ENCODE measurements around the gene ITGA1. TPM values are rescaled to one million over a fixed set of nuclear protein-coding genes. Genes with fewer than 3 reads are reported as not detected.

ITGA1 gene
- total and polyA plus RNA-seq, 2 of the 8 experiments (the other 6 are each of a cell fraction or from before 2014, with no cell fraction given), result 2.3 to 9.0 TPM

- Histone ChIP-seq H3K23me2 (ENCODE audit: low read depth, low read length) (no peaks in the 10 kb centered on the region), H3K79me1 (ENCODE audit: low read depth, low read length) (no peaks in the 10 kb centered on the region), H4K20me1 (replicated peaks in 1 of 2; ENCODE audit: control insufficient read depth in 1 of 2, insufficient read depth in 2 of 2, low read length in 2 of 2) (no peaks in the 10 kb centered on the region), H4K5ac (ENCODE audit: insufficient read length, low read depth, low read length) (no peak overlapping the region), H3K4me1 (replicated peaks in 1 of 4; ENCODE audit: control insufficient read depth in 3 of 4, insufficient read depth in 4 of 4, low read length in 3 of 4) (no peaks in the 10 kb centered on the region), H3K4me2 (ENCODE audit: insufficient read depth in 1 of 2, low read depth in 2 of 2, low read length in 2 of 2) (no peak overlapping the region), H3K27me3 (replicated peaks in 1 of 4; ENCODE audit: control insufficient read depth in 3 of 4, extremely low read depth in 1 of 4, insufficient read depth in 3 of 4, low read length in 3 of 4) (no peaks in the 10 kb centered on the region), H3K9ac (replicated peaks in 1 of 4; ENCODE audit: extremely low read depth in 1 of 4, low read depth in 3 of 4, low read length in 3 of 4) (no peak overlapping the region), H2AK5ac (ENCODE audit: low read depth, low read length) (no peak overlapping the region), H3K4me3 (ENCODE audit: extremely low read depth in 1 of 4, insufficient read depth in 2 of 4, low read depth in 3 of 4, low read length in 4 of 4) (no peak overlapping the region), H2BK120ac (replicated peaks; ENCODE audit: low read depth, low read length) (no peak overlapping the region), H2BK20ac (ENCODE audit: low read length) (no peak overlapping the region), H4K91ac (replicated peaks; ENCODE audit: insufficient read length, low read length) (no peak overlapping the region), H3K18ac (ENCODE audit: extremely low read depth, low read length) (no peak overlapping the region), H2AFZ (ENCODE audit: low read length) (no peak overlapping the region), H4K8ac (ENCODE audit: extremely low read depth, insufficient read depth, low read length) (no peak overlapping the region), H3K56ac (replicated peaks; ENCODE audit: insufficient read length, low read depth, low read length) (no peak overlapping the region), H2BK5ac (ENCODE audit: low read depth, low read length) (no peak overlapping the region), H3K36me3 (ENCODE audit: control insufficient read depth in 2 of 4, insufficient read depth in 4 of 4, low read length in 3 of 4) (no peaks in the 10 kb centered on the region), H3K4ac (replicated peaks; ENCODE audit: insufficient read length, low read depth, low read length) (no peak overlapping the region), H3K79me2 (ENCODE audit: control insufficient read depth in 1 of 2, insufficient read depth in 2 of 2, low read length in 2 of 2) (no peaks in the 10 kb centered on the region), H3K27ac (ENCODE audit: low read depth, low read length) (no peak overlapping the region), H3K14ac (ENCODE audit: insufficient read length) (no peak overlapping the region), H3K23ac (ENCODE audit: insufficient read length) (no peak overlapping the region), H2BK12ac (ENCODE audit: low read depth, low read length) (no peak overlapping the region), H2BK15ac (ENCODE audit: low read length) (no peak overlapping the region), H3K9me3 (ENCODE audit: insufficient read depth in 2 of 2, low read depth in 1 of 2, low read length in 1 of 2) (no peaks in the 10 kb centered on the region)
- no peak for DNase-seq (ENCODE audit: low read depth in 1 of 2, low spot score in 2 of 2)
- no peak for TF ChIP-seq FOSL1 (IDR thresholded peaks at IDR 0.05; ENCODE audit: insufficient read depth, low read depth, low read length)
- TF ChIP-seq GTF2F1 (IDR thresholded peaks at IDR 0.05; ENCODE audit: borderline replicate concordance, low read depth, low read length), result no peak
- no peak for TF ChIP-seq POU5F1 (IDR thresholded peaks at IDR 0.05; ENCODE audit: low read depth, low read length)
- no peak for TF ChIP-seq RNF2 (IDR thresholded peaks at IDR 0.05; ENCODE audit: borderline replicate concordance, low read depth, low read length, missing control alignments, poor library complexity, severe bottlenecking)
- no peak for TF ChIP-seq TAF7 (optimal IDR thresholded peaks at IDR 0.05; ENCODE audit: borderline replicate concordance, low read depth, low read length)
- TF ChIP-seq ASH2L (IDR thresholded peaks at IDR 0.05; ENCODE audit: low read length), result no peak
- TF ChIP-seq JUN (IDR thresholded peaks at IDR 0.05; ENCODE audit: low read depth, low read length), result no peak
- TF ChIP-seq BRCA1 (IDR thresholded peaks at IDR 0.05; ENCODE audit: low read depth, low read length), result no peak
- TF ChIP-seq YY1 (IDR thresholded peaks at IDR 0.05; ENCODE audit: low read depth, low read length), result no peak
- WGBS, 2 experiments (ENCODE audit: extremely low coverage in 1 of 2, insufficient coverage in 1 of 2, insufficient read length in 1 of 2, insufficient replicate concordance in 2 of 2, low coverage in 1 of 2, low lambda C conversion rate in 2 of 2, missing lambda C conversion rate in 1 of 2), result 90% methylated on average over 2 of the region's 2 CpGs; no CpG with 5 or more reads in 1 of the 2 experiments
- FAIRE-seq, result no peak
- POLR2A ChIA-PET (ENCODE audit: partially characterized antibody), result no interaction called here
- CTCF ChIA-PET (ENCODE audit: partially characterized antibody), result no interaction called here
These were observed 46.6 kb downstream of the ITGA1 start for GRCh38 chr5:52834320-52834719.
